IMR-90 (cell line): ENCODE measurements around the gene ASL. TPM values are rescaled to one million over a fixed set of nuclear protein-coding genes. Genes with fewer than 3 reads are reported as not detected.
"Not testable (repeated sequence)": the region's sequence is repeated elsewhere in the genome, so short reads cannot be mapped to it uniquely, and the experiment has no call there.

Experiments
- ATAC-seq: fragments of 200-7000 bp; cut with Tn5 transposase; 2 replicates; pipeline ENCODE4 v1.9.1; 2020; ENCODE audit warnings: low read depth, mild to moderate bottlenecking, moderate library complexity
- BruUV-seq: library from RNA; stranded (reverse); fragments of 400-500 nt; replicated peaks from 2 replicates; lab custom pipeline; 2021; lab: Mats Ljungman, UMichigan
- CTCF ChIA-PET: fragments of 300-600 bp; formaldehyde crosslinking; extraction: SDS; loops from one replicate; lab custom pipeline; 2021; ENCODE audit warnings: antibody characterized with exemption; lab: Yijun Ruan, JAX
- POLR2A ChIA-PET: fragments of 300-600 bp; sonication (Branson Sonifier 250); formaldehyde crosslinking; loops from one replicate; lab custom pipeline; 2022; ENCODE audit warnings: antibody characterized with exemption; ENCODE audit not compliant: unreplicated experiment; lab: Charles Lee
- DNase-seq: peaks from one replicate; pipeline ENCODE4 v3.0.0; 2013
- H2AFZ ChIP-seq: replicated peaks from 2 replicates; pipeline ENCODE3; 2013; ENCODE audit warnings: low read length, mild to moderate bottlenecking; ENCODE audit not compliant: poor library complexity
- H2AK5ac ChIP-seq: 2 replicates; pipeline ENCODE4 v1.6.1; 2013; ENCODE audit warnings: low read depth, low read length, inconsistent platforms
- H2AK9ac ChIP-seq: replicated peaks from 2 replicates; pipeline ENCODE3; 2013; ENCODE audit warnings: mild to moderate bottlenecking, low read depth, low read length, moderate library complexity; ENCODE audit not compliant: poor library complexity
- H2BK120ac ChIP-seq: 2 replicates; pipeline ENCODE4 v1.6.1; 2013; ENCODE audit warnings: low read depth, low read length, inconsistent platforms
- H2BK15ac ChIP-seq: 3 replicates; pipeline ENCODE4 v1.6.1; 2013; ENCODE audit warnings: low read depth, low read length, inconsistent platforms
- H2BK20ac ChIP-seq: 2 replicates; pipeline ENCODE4 v1.6.1; 2013; ENCODE audit warnings: low read depth, mild to moderate bottlenecking, inconsistent platforms, low read length, moderate library complexity
- H2BK5ac ChIP-seq: 2 replicates; pipeline ENCODE4 v1.6.1; 2013; ENCODE audit warnings: mild to moderate bottlenecking, low read depth, low read length, inconsistent platforms; ENCODE audit not compliant: poor library complexity, severe bottlenecking
- H3K14ac ChIP-seq: replicated peaks from 2 replicates; pipeline ENCODE4 v1.6.1; 2013; ENCODE audit warnings: low read depth, low read length, inconsistent platforms
- H3K18ac ChIP-seq: 2 replicates; pipeline ENCODE4 v1.6.1; 2013; ENCODE audit warnings: low read depth, low read length, control low read depth
- H3K23ac ChIP-seq: 2 replicates; pipeline ENCODE4 v1.6.1; 2013; ENCODE audit warnings: low read depth, low read length, inconsistent platforms
- H3K27ac ChIP-seq: 2 replicates; pipeline ENCODE4 v1.5.1; 2013; ENCODE audit warnings: mild to moderate bottlenecking, control low read depth, low read length; ENCODE audit not compliant: insufficient read depth
- H3K27me3 ChIP-seq: 2 replicates; pipeline ENCODE4 v1.6.1; 2013; ENCODE audit warnings: low read length; ENCODE audit not compliant: control insufficient read depth, insufficient read depth
- H3K36me3 ChIP-seq: 2 replicates; pipeline ENCODE4 v1.6.1; 2013; ENCODE audit warnings: low read length, mixed read lengths; ENCODE audit not compliant: control insufficient read depth, insufficient read depth
- H3K4ac ChIP-seq: 2 replicates; pipeline ENCODE4 v1.6.1; 2013; ENCODE audit warnings: low read depth, low read length, inconsistent platforms
- H3K4me1 ChIP-seq: 2 replicates; pipeline ENCODE4 v1.6.1; 2013; ENCODE audit warnings: low read length, mixed read lengths; ENCODE audit not compliant: control insufficient read depth, insufficient read depth
- H3K4me2 ChIP-seq: 2 replicates; pipeline ENCODE4 v1.6.1; 2013; ENCODE audit warnings: low read depth, mild to moderate bottlenecking, control low read depth, low read length, moderate library complexity
- H3K4me3 ChIP-seq: 2 replicates; pipeline ENCODE4 v1.5.1; 2013; ENCODE audit warnings: low read depth, mild to moderate bottlenecking, control low read depth, low read length, moderate library complexity; ENCODE audit not compliant: insufficient read depth
- H3K56ac ChIP-seq: 2 replicates; pipeline ENCODE4 v1.6.1; 2013; ENCODE audit warnings: low read length, inconsistent platforms; ENCODE audit not compliant: insufficient read depth; ENCODE audit errors: extremely low read depth
- H3K79me1 ChIP-seq, 2 experiments: 2 replicates each; pipeline ENCODE4 v1.6.1; 2013; ENCODE audit warnings: low read length in 2 of 2, inconsistent platforms in 1 of 2, low read depth in 1 of 2
- H3K9ac ChIP-seq: 2 replicates; pipeline ENCODE4 v1.6.1; 2013; ENCODE audit warnings: low read depth, low read length, control low read depth
- H3K9me1 ChIP-seq: 2 replicates; pipeline ENCODE4 v1.6.1; 2013; ENCODE audit warnings: low read length, inconsistent platforms; ENCODE audit not compliant: insufficient read depth
- H3K9me3 ChIP-seq: 2 replicates; pipeline ENCODE4 v1.6.1; 2013; ENCODE audit warnings: low read length; ENCODE audit not compliant: control insufficient read depth, insufficient read depth
- H4K20me1 ChIP-seq: 2 replicates; pipeline ENCODE4 v1.6.1; 2013; ENCODE audit warnings: low read length, inconsistent platforms; ENCODE audit not compliant: insufficient read depth
- H4K5ac ChIP-seq: 2 replicates; pipeline ENCODE4 v1.6.1; 2013; ENCODE audit warnings: mild to moderate bottlenecking, low read depth, low read length, control low read depth
- H4K8ac ChIP-seq, 2 experiments: 2 replicates each; pipeline ENCODE4 v1.6.1; 2013; ENCODE audit warnings: low read depth in 2 of 2, low read length in 2 of 2, control low read depth in 1 of 2, inconsistent platforms in 1 of 2
- H4K91ac ChIP-seq: 2 replicates; pipeline ENCODE4 v1.6.1; 2013; ENCODE audit warnings: low read depth, low read length, inconsistent platforms; ENCODE audit not compliant: insufficient read depth
- CTCF ChIP-seq: conservative IDR thresholded peaks from 2 replicates; pipeline ENCODE4 v1.5.1; 2012; ENCODE audit warnings: mild to moderate bottlenecking, low read depth, low read length, improper control_type of control experiment
- MAFK ChIP-seq: IDR thresholded peaks from 2 replicates; pipeline ENCODE4 v1.6.1; 2012; ENCODE audit warnings: low read depth, low read length, improper control_type of control experiment
- WGBS, 2 experiments: methylation state at CpG; one replicate each; pipeline versions ENCODE4 v1.1.5 to v1.1.7; 2013; ENCODE audit warnings: missing lambda C conversion rate in 2 of 2; ENCODE audit not compliant: insufficient read length in 1 of 2; ENCODE audit errors: extremely low coverage in 2 of 2; 5-methylcytosine and 5-hydroxymethylcytosine counted together
- dilution Hi-C: fragments of 300-500 bp; cut with HindIII; formaldehyde crosslinking; loops from one replicate; pipeline ENCODE4 v1.14.3; 2018; ENCODE audit warnings: low sequenced_read_pairs; ENCODE audit not compliant: unreplicated experiment
- in situ Hi-C: fragments of 300-500 bp; cut with MboI; formaldehyde crosslinking; loops from 3 replicates; pipeline ENCODE4 v1.14.3; 2019; ENCODE audit warnings: low sequenced_read_pairs, inconsistent platforms, mixed read lengths
- intact Hi-C: fragments of 100-400 bp; cut with micrococcal nuclease; formaldehyde crosslinking; loops from 2 replicates; pipeline ENCODE4 v1.10.0; 2022
- polyA plus RNA-seq, 3 experiments: library from polyadenylated mRNA; depleted of rRNA; stranded (reverse); fragments of >200 nt; gene quantifications; 2 replicates each; pipeline ENCODE4 v1.2.3, GENCODE V29; 2012; ENCODE audit warnings: low replicate concordance in 1 of 3
- total RNA-seq: library from RNA; depleted of rRNA; stranded (reverse); fragments of >200 nt; gene quantifications from 2 replicates; pipeline ENCODE4 v1.2.3, GENCODE V29; 2012

ASL gene
- total and polyA plus RNA-seq, 2 of the 4 experiments (the other 2 are of a cell fraction): 49.0 to 50.0 TPM

GRCh38 chr7:66125052-66125694, 49.6 kb downstream of the ASL start:
- no CpG with 5 or more reads among the region's 4 CpGs for WGBS, 2 experiments
- ATAC-seq (no peak), DNase-seq (no peak)
- Histone ChIP-seq H4K91ac (no peak overlapping the region), H3K9me1 (peaks cover 7% of the 10 kb centered on the region; the same call in 1 of the 2 replicates), H3K9me3 (no peaks in the 10 kb centered on the region), H3K4me1 (peaks cover 6% of the 10 kb centered on the region), H3K4ac (no peak overlapping the region), H2BK20ac (no peak overlapping the region), H2AK5ac (no peak overlapping the region), H2AK9ac (no peak overlapping the region), H3K18ac (no peak overlapping the region), H3K79me1 (peaks cover 11 to 58% of the 10 kb centered on the region in 2 experiments), H3K27ac (no peak overlapping the region), H4K8ac (no peak overlapping the region), H4K5ac (no peak overlapping the region), H3K36me3 (peaks cover 6% of the 10 kb centered on the region), H2BK5ac (no peak overlapping the region), H2AFZ (no peak overlapping the region), H3K27me3 (no peaks in the 10 kb centered on the region), H3K9ac (no peak overlapping the region), H2BK15ac (no peak overlapping the region), H3K4me2 (no peak overlapping the region), H3K4me3 (no peak overlapping the region), H3K56ac (no peak overlapping the region), H2BK120ac (no peak overlapping the region), H4K20me1 (peaks cover 32% of the 10 kb centered on the region), H3K14ac (no peak overlapping the region), H3K23ac (no peak overlapping the region)
- no TSS peak for BruUV-seq
- ChIA-PET CTCF (no interaction called here), POLR2A (no interaction called here)
- in situ Hi-C loops: no loop called here
- intact Hi-C loops: no loop called here
- dilution Hi-C loops: no loop called here
- TF ChIP-seq CTCF (no peak), MAFK (no peak)

- H2AK5ac ChIP-seq, POLR2A ChIA-PET, H3K4ac ChIP-seq, H2BK15ac ChIP-seq, H3K36me3 ChIP-seq, H3K14ac ChIP-seq, in situ Hi-C loops, H3K4me1 ChIP-seq, H3K9ac ChIP-seq, H3K27ac ChIP-seq, H3K56ac ChIP-seq, H4K91ac ChIP-seq, H3K9me1 ChIP-seq, BruUV-seq, intact Hi-C loops, dilution Hi-C loops, CTCF ChIA-PET, H2BK120ac ChIP-seq, H2BK5ac ChIP-seq, H3K27me3 ChIP-seq, H3K4me3 ChIP-seq, H3K23ac ChIP-seq, H3K18ac ChIP-seq, H2AFZ ChIP-seq, H2AK9ac ChIP-seq, H4K8ac ChIP-seq, H3K9me3 ChIP-seq, H4K5ac ChIP-seq, H2BK20ac ChIP-seq: not testable (repeated sequence)
- WGBS, 2 experiments: 92% methylated on average over 2 of the region's 6 CpGs; no CpG with 5 or more reads in 1 of the 2 experiments
- peaks cover 11 to 58% of the 10 kb centered on the region in 2 experiments for H3K79me1 ChIP-seq
- peak overlapping the region; percentile 47; the same call in 1 of the 2 replicates for H3K4me2 ChIP-seq
- peaks cover 32% of the 10 kb centered on the region for H4K20me1 ChIP-seq
- DNase-seq (peak; percentile 38), ATAC-seq (peak; percentile 56)
Measured at GRCh38 chr7:66125781-66126352, 50.2 kb downstream of the ASL start.
